ENCODE results near the gene TRPM2. TPM values are rescaled to one million over a fixed set of nuclear protein-coding genes. Genes with fewer than 3 reads are reported as not detected.

TRPM2 gene
- total and polyA plus RNA-seq, 2 of the 8 experiments (the other 6 are each of a cell fraction or from before 2014, with no cell fraction given) = 0.27 to 0.28 TPM

DNA sequence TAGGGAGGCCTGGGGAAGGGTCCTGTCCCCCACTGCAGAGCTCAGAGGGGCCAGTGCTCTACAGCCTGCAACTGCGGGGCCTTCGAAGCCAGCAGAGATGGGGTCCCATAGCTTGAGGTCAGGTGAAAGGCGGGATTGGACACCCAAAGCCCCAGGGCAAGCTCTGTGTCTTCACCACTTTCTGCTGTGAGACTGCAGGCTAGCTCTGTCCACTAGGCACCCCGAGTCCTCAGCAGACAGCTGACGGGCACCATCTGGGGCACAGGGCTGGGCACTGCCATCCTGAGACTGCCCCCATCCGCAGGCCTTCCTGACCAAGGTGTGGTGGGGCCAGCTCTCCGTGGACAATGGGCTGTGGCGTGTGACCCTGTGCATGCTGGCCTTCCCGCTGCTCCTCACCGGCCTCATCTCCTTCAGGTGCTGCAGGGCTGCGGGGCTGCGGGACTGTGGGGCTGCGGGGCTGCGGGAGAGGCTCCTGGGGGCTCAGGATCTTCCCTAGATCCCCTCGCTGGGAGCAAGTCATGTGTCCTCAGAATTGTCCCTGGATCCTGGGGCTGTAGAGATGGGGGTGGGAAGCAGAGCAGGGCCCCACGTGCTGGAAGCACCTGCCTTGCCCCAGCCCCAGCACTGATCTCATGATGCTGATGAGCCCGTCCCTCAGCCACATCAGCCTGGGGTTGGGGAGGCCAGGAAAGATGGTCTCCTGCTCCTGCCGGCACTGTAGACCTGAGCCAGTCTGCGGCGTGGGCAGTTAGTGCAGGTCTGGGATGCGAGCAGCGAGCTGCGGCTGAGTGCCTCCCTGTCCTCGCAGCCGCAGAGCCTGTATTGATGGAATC is 46.8 kb downstream of the TRPM2 start (continued):
- TF ChIP-seq GABPA (IDR thresholded peaks at IDR 0.05; ENCODE audit: borderline replicate concordance, insufficient read depth, low read length) (no peak), HDAC6 (IDR thresholded peaks at IDR 0.05; ENCODE audit: low read depth, low read length) (no peak)

All from H1 (cell line).